GM23338 (cell line): ENCODE measurements around the gene MST1.

ENCODE experiments used
- CREB1 ChIP-seq: fragments of 250-450 bp; sonication (Bioruptor Pico); IDR thresholded peaks from 2 replicates; pipeline ENCODE4 v1.5.0; 2020; ENCODE audit warnings: low read depth, mild to moderate bottlenecking, moderate library complexity
- ETS1 ChIP-seq: IDR thresholded peaks from 2 replicates; pipeline ENCODE4 v1.6.1; 2016; ENCODE audit warnings: antibody characterized with exemption
- EZH2 ChIP-seq: fragments of 200-600 bp; sonication (generic); IDR thresholded peaks from one replicate; pipeline ENCODE4 v1.8.0; 2017; ENCODE audit warnings: antibody characterized with exemption, mild to moderate bottlenecking, low read depth; ENCODE audit not compliant: unreplicated experiment
- EZH2phosphoT487 ChIP-seq: fragments of 200-600 bp; sonication (generic); IDR thresholded peaks from one replicate; pipeline ENCODE4 v1.8.1; 2018; ENCODE audit warnings: antibody characterized with exemption; ENCODE audit not compliant: unreplicated experiment
- JUNB ChIP-seq: IDR thresholded peaks from one replicate; pipeline ENCODE4 v1.6.1; 2016; ENCODE audit warnings: antibody characterized with exemption; ENCODE audit not compliant: unreplicated experiment
- NANOG ChIP-seq: IDR thresholded peaks from 2 replicates; pipeline ENCODE4 v1.6.1; 2016; ENCODE audit warnings: antibody characterized with exemption, borderline replicate concordance
- POLR2AphosphoS5 ChIP-seq: IDR thresholded peaks from 2 replicates; pipeline ENCODE4 v1.6.1; 2016; ENCODE audit warnings: antibody characterized with exemption, low read depth
- STAT1 ChIP-seq: IDR thresholded peaks from one replicate; pipeline ENCODE4 v1.6.1; 2016; ENCODE audit warnings: antibody characterized with exemption; ENCODE audit not compliant: unreplicated experiment
- ZNF114 ChIP-seq: fragments of 250-450 bp; sonication (Bioruptor Pico); IDR thresholded peaks from 2 replicates; pipeline ENCODE4 v1.5.0; 2020; ENCODE audit warnings: mild to moderate bottlenecking, moderate library complexity
- ZNF331 ChIP-seq: fragments of 250-450 bp; sonication (Bioruptor Pico); IDR thresholded peaks from 2 replicates; pipeline ENCODE4 v1.5.0; 2020; ENCODE audit warnings: low read depth, mild to moderate bottlenecking, moderate library complexity
- TF ChIP-seq, protein P1 (sequence below), 2 experiments: fragments of 200-600 bp in 1 of 2; sonication (generic) in 1 of 2; conservative IDR thresholded peaks; 2 replicates each; pipeline versions ENCODE4 v1.5.1 to v1.6.1; 2016 to 2017; ENCODE audit warnings: antibody characterized with exemption in 2 of 2, low read depth in 2 of 2, mild to moderate bottlenecking in 2 of 2, moderate library complexity in 1 of 2
- TF ChIP-seq, protein P2 (sequence below): IDR thresholded peaks from one replicate; pipeline ENCODE4 v1.6.1; 2018; ENCODE audit warnings: antibody characterized with exemption; ENCODE audit not compliant: unreplicated experiment
- TF ChIP-seq, protein P3 (sequence below): fragments of 250-450 bp; sonication (Bioruptor Pico); IDR thresholded peaks from 2 replicates; pipeline ENCODE4 v1.5.0; 2020; ENCODE audit warnings: mild to moderate bottlenecking, moderate library complexity

DNA sequence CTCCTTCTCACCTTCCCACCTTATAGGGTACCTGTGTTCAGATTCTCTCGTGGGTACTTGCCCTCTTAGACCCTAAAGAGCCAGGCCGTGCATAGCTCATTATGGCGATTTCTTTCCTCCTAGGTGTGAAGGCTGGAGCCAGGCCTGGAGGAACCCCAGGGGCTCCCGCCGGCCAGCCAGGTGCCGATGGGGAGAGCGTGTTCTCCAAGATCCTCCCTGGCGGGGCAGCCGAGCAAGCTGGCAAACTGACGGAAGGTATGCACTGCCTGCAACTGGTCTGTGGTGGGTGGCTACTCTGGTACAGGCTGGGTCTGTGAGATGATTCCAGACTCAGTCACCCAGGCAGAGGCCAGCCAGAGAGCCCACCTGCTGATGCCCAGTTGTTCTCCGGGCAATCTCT lies 25.0 kb downstream of the MST1 start:
- no peak for TF ChIP-seq POLR2AphosphoS5
- TF ChIP-seq, protein P1, sequence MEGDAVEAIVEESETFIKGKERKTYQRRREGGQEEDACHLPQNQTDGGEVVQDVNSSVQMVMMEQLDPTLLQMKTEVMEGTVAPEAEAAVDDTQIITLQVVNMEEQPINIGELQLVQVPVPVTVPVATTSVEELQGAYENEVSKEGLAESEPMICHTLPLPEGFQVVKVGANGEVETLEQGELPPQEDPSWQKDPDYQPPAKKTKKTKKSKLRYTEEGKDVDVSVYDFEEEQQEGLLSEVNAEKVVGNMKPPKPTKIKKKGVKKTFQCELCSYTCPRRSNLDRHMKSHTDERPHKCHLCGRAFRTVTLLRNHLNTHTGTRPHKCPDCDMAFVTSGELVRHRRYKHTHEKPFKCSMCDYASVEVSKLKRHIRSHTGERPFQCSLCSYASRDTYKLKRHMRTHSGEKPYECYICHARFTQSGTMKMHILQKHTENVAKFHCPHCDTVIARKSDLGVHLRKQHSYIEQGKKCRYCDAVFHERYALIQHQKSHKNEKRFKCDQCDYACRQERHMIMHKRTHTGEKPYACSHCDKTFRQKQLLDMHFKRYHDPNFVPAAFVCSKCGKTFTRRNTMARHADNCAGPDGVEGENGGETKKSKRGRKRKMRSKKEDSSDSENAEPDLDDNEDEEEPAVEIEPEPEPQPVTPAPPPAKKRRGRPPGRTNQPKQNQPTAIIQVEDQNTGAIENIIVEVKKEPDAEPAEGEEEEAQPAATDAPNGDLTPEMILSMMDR (conservative IDR thresholded peaks at IDR 0.05; ENCODE audit: low read depth in 2 of 2), result no peak
- no peak for TF ChIP-seq EZH2
- no peak for TF ChIP-seq ZNF331
- no peak for TF ChIP-seq ETS1
- no peak for TF ChIP-seq NANOG
- no peak for TF ChIP-seq JUNB
- TF ChIP-seq ZNF114 (CRISPR knock-in tag), result no peak
- TF ChIP-seq CREB1 (CRISPR knock-in tag), result no peak
- no peak for TF ChIP-seq EZH2phosphoT487
- TF ChIP-seq, protein P2, sequence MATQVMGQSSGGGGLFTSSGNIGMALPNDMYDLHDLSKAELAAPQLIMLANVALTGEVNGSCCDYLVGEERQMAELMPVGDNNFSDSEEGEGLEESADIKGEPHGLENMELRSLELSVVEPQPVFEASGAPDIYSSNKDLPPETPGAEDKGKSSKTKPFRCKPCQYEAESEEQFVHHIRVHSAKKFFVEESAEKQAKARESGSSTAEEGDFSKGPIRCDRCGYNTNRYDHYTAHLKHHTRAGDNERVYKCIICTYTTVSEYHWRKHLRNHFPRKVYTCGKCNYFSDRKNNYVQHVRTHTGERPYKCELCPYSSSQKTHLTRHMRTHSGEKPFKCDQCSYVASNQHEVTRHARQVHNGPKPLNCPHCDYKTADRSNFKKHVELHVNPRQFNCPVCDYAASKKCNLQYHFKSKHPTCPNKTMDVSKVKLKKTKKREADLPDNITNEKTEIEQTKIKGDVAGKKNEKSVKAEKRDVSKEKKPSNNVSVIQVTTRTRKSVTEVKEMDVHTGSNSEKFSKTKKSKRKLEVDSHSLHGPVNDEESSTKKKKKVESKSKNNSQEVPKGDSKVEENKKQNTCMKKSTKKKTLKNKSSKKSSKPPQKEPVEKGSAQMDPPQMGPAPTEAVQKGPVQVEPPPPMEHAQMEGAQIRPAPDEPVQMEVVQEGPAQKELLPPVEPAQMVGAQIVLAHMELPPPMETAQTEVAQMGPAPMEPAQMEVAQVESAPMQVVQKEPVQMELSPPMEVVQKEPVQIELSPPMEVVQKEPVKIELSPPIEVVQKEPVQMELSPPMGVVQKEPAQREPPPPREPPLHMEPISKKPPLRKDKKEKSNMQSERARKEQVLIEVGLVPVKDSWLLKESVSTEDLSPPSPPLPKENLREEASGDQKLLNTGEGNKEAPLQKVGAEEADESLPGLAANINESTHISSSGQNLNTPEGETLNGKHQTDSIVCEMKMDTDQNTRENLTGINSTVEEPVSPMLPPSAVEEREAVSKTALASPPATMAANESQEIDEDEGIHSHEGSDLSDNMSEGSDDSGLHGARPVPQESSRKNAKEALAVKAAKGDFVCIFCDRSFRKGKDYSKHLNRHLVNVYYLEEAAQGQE, result no peak
- TF ChIP-seq STAT1, result no peak
- TF ChIP-seq, protein P3, sequence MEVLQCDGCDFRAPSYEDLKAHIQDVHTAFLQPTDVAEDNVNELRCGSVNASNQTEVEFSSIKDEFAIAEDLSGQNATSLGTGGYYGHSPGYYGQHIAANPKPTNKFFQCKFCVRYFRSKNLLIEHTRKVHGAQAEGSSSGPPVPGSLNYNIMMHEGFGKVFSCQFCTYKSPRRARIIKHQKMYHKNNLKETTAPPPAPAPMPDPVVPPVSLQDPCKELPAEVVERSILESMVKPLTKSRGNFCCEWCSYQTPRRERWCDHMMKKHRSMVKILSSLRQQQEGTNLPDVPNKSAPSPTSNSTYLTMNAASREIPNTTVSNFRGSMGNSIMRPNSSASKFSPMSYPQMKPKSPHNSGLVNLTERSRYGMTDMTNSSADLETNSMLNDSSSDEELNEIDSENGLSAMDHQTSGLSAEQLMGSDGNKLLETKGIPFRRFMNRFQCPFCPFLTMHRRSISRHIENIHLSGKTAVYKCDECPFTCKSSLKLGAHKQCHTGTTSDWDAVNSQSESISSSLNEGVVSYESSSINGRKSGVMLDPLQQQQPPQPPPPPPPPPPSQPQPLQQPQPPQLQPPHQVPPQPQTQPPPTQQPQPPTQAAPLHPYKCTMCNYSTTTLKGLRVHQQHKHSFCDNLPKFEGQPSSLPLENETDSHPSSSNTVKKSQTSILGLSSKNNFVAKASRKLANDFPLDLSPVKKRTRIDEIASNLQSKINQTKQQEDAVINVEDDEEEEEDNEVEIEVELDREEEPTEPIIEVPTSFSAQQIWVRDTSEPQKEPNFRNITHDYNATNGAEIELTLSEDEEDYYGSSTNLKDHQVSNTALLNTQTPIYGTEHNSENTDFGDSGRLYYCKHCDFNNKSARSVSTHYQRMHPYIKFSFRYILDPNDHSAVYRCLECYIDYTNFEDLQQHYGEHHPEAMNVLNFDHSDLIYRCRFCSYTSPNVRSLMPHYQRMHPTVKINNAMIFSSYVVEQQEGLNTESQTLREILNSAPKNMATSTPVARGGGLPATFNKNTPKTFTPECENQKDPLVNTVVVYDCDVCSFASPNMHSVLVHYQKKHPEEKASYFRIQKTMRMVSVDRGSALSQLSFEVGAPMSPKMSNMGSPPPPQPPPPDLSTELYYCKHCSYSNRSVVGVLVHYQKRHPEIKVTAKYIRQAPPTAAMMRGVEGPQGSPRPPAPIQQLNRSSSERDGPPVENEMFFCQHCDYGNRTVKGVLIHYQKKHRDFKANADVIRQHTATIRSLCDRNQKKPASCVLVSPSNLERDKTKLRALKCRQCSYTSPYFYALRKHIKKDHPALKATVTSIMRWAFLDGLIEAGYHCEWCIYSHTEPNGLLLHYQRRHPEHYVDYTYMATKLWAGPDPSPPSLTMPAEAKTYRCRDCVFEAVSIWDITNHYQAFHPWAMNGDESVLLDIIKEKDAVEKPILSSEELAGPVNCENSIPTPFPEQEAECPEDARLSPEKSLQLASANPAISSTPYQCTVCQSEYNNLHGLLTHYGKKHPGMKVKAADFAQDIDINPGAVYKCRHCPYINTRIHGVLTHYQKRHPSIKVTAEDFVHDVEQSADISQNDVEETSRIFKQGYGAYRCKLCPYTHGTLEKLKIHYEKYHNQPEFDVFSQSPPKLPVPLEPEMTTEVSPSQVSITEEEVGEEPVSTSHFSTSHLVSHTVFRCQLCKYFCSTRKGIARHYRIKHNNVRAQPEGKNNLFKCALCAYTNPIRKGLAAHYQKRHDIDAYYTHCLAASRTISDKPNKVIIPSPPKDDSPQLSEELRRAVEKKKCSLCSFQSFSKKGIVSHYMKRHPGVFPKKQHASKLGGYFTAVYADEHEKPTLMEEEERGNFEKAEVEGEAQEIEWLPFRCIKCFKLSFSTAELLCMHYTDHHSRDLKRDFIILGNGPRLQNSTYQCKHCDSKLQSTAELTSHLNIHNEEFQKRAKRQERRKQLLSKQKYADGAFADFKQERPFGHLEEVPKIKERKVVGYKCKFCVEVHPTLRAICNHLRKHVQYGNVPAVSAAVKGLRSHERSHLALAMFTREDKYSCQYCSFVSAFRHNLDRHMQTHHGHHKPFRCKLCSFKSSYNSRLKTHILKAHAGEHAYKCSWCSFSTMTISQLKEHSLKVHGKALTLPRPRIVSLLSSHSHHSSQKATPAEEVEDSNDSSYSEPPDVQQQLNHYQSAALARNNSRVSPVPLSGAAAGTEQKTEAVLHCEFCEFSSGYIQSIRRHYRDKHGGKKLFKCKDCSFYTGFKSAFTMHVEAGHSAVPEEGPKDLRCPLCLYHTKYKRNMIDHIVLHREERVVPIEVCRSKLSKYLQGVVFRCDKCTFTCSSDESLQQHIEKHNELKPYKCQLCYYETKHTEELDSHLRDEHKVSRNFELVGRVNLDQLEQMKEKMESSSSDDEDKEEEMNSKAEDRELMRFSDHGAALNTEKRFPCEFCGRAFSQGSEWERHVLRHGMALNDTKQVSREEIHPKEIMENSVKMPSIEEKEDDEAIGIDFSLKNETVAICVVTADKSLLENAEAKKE (CRISPR knock-in tag), result no peak
